Thyroid gland (tissue), 4 donors: ENCODE data around the gene GALNT9. TPM values are rescaled to one million over a fixed set of nuclear protein-coding genes. Genes with fewer than 3 reads are reported as not detected.

Experiments
- DNase-seq, 2 donors: peaks; one replicate each; pipeline ENCODE4 v3.0.0-alpha.2; 2019
- H3K27ac ChIP-seq, 3 donors: fragments of 200-600 bp; sonication (generic); 1 replicate in 2 of 3; 2 replicates in 1 of 3; pipeline ENCODE4 v1.5.1; 2016 to 2019; ENCODE audit warnings: mild to moderate bottlenecking in 1 of 3, moderate library complexity in 1 of 3
- H3K27me3 ChIP-seq: fragments of 200-600 bp; sonication (generic); one replicate; pipeline ENCODE4 v1.5.1; 2019
- H3K36me3 ChIP-seq, 2 donors: fragments of 200-600 bp; sonication (generic); one replicate each; pipeline ENCODE4 v1.5.1; 2016 to 2019
- H3K4me1 ChIP-seq, 2 donors: fragments of 200-600 bp; sonication (generic); one replicate each; pipeline ENCODE4 v1.5.1; 2017 to 2019
- H3K4me3 ChIP-seq, 3 donors: fragments of 200-600 bp; sonication (generic); replicated peaks in 1 of 3; 1 replicate in 2 of 3; 2 replicates in 1 of 3; pipeline ENCODE4 v1.5.1; 2016; ENCODE audit warnings: mild to moderate bottlenecking in 1 of 3
- H3K9me3 ChIP-seq: fragments of 200-600 bp; sonication (generic); one replicate; pipeline ENCODE4 v1.5.1; 2017
- POLR2A ChIP-seq, 2 donors: fragments of 450-650 bp; IDR thresholded peaks; one replicate each; pipeline ENCODE4 v1.6.1; 2017; ENCODE audit warnings: antibody characterized with exemption in 2 of 2, mild to moderate bottlenecking in 2 of 2, moderate library complexity in 1 of 2
- WGBS, 2 donors: methylation state at CpG; one replicate each; pipeline ENCODE4 v1.1.5; 2017; 5-methylcytosine and 5-hydroxymethylcytosine counted together
- intact Hi-C: fragments of 100-400 bp; cut with DNase I; formaldehyde crosslinking; loops from one replicate; pipeline ENCODE4 v1.15.1; 2023
- total RNA-seq, 4 donors: library from RNA; depleted of rRNA; stranded (reverse); fragments of >200 nt; gene quantifications; one replicate each; pipeline ENCODE4 v1.2.3, GENCODE V29; 2016
- TF ChIP-seq, protein P1 (sequence below), 6 experiments: fragments of 200-600 bp in 3 of 6; fragments of 450-650 bp in 3 of 6; sonication (generic) in 3 of 6; IDR thresholded peaks; one replicate each; pipeline ENCODE4 v1.5.1; 2016 to 2019; ENCODE audit warnings: antibody characterized with exemption in 6 of 6, mild to moderate bottlenecking in 2 of 6, inconsistent platforms in 1 of 6, moderate library complexity in 1 of 6

Gene GALNT9
- total RNA-seq, 4 donors from 2014 or later: 2.2 to 29.2 (median 15.9) TPM

DNA sequence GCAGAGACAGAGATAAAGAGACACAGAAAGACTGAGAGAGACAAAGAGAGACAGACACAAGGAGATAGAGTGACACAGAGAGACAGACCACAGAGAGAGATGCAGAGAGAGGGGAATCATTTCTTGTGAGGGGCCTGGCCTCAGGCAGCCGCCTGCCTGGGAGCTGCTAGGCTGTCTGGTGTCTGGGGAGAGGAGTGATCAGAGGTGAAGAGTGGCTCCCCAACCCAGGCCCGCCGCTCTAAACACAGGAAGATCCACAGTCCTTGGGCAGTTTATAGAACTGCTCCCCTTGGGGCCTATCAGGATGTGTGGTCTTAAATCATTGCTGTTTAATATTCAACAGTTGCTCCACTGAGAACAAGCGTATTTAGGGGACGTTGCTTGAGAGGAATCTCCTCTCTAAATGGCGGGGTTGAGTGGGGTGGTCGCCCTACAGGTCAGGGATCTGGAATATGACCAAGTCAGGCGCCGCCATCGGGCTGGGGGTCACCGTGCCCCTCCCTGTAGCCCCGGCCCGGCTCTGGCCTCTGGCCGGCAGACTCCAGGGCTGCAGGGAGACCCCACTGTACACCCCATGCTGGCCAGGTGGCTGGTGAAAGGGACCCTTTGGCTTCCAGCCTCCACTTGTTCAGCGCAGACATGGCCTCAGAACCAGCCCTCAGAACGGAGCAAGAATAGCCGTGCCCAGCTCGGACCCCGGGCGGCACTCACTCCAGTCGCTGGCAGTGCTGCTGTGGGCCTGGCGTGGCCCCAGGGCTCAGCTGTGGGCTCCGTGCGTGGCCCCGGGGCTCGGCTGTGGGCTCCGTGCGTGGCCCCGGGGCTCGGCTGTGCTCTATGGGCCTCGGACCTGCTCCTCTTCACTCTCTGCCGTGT, 89.4 kb downstream of the GALNT9 start:
- H3K9me3 ChIP-seq: no peaks in the 10 kb centered on the region
- H3K36me3 ChIP-seq: no peaks in the 10 kb centered on the region
- TF ChIP-seq POLR2A (IDR thresholded peaks at IDR 0.05): no peak
- TF ChIP-seq, protein P1, sequence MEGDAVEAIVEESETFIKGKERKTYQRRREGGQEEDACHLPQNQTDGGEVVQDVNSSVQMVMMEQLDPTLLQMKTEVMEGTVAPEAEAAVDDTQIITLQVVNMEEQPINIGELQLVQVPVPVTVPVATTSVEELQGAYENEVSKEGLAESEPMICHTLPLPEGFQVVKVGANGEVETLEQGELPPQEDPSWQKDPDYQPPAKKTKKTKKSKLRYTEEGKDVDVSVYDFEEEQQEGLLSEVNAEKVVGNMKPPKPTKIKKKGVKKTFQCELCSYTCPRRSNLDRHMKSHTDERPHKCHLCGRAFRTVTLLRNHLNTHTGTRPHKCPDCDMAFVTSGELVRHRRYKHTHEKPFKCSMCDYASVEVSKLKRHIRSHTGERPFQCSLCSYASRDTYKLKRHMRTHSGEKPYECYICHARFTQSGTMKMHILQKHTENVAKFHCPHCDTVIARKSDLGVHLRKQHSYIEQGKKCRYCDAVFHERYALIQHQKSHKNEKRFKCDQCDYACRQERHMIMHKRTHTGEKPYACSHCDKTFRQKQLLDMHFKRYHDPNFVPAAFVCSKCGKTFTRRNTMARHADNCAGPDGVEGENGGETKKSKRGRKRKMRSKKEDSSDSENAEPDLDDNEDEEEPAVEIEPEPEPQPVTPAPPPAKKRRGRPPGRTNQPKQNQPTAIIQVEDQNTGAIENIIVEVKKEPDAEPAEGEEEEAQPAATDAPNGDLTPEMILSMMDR (IDR thresholded peaks at IDR 0.05): no peak
- H3K4me3 ChIP-seq: no peak overlapping the region
- H3K27ac ChIP-seq: no peak overlapping the region
- H3K4me1 ChIP-seq: no peaks in the 10 kb centered on the region
- WGBS, 2 donors: 74 to 80% methylated on average over 26 to 32 of the region's 32 CpGs
- H3K27me3 ChIP-seq: no peaks in the 10 kb centered on the region
- intact Hi-C loops: no loop called here
- no peak for DNase-seq

- Histone ChIP-seq H3K27me3 (no peaks in the 10 kb centered on the region), H3K27ac (no peak overlapping the region), H3K36me3 (no peaks in the 10 kb centered on the region), H3K4me3 (no peak overlapping the region), H3K9me3 (no peaks in the 10 kb centered on the region), H3K4me1 (no peaks in the 10 kb centered on the region)
- DNase-seq: no peak
- intact Hi-C loops: no loop called here
- TF ChIP-seq, protein P1 (IDR thresholded peaks at IDR 0.05): no peak
- no peak for TF ChIP-seq POLR2A (IDR thresholded peaks at IDR 0.05)
Measured at GRCh38 chr12:132239392-132239791, 90.0 kb downstream of the GALNT9 start.

DNA sequence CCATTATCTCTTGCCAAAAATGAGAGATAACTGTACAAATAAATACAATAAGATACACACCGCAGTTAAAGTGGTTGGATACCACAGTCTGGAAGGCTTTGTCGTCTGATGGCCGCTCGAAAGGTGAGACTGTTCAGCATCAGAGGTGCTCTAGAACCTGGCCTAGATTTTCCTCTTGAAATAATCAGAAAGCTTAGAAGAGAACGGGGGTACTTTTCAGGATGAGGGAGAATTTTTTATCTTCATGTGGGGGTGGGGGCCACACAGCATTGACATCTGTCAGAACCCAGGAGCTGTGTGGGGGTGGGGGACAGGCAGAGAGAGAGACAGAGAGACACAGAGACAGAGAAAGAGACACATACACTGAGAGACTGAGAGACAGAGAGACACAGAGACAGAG, 90.5 kb downstream of the GALNT9 start:
- 63 to 82% methylated on average over 5 of the region's 5 CpGs for WGBS, 2 donors

GRCh38 chr12:132238488-132238854, 90.9 kb downstream of the GALNT9 start:
- no peak overlapping the region for H3K27ac ChIP-seq
- TF ChIP-seq, protein P1 (IDR thresholded peaks at IDR 0.05): no peak
- TF ChIP-seq POLR2A (IDR thresholded peaks at IDR 0.05): no peak
- H3K4me1 ChIP-seq: no peaks in the 10 kb centered on the region
- DNase-seq: no peak
- intact Hi-C loops: no loop called here
- no peaks in the 10 kb centered on the region for H3K27me3 ChIP-seq
- WGBS, 2 donors: 78 to 89% methylated on average over 6 to 8 of the region's 9 CpGs
- no peak overlapping the region for H3K4me3 ChIP-seq
- H3K9me3 ChIP-seq: no peaks in the 10 kb centered on the region
- no peaks in the 10 kb centered on the region for H3K36me3 ChIP-seq

More for the DNA sequence above, 90.5 kb downstream of the GALNT9 start:
- Histone ChIP-seq H3K36me3 (no peaks in the 10 kb centered on the region), H3K9me3 (no peaks in the 10 kb centered on the region), H3K4me1 (no peaks in the 10 kb centered on the region), H3K27ac (no peak overlapping the region), H3K4me3 (no peak overlapping the region), H3K27me3 (no peaks in the 10 kb centered on the region)
- TF ChIP-seq POLR2A (IDR thresholded peaks at IDR 0.05): no peak
- TF ChIP-seq, protein P1 (IDR thresholded peaks at IDR 0.05): no peak
- DNase-seq: no peak
- intact Hi-C loops: no loop called here

DNA sequence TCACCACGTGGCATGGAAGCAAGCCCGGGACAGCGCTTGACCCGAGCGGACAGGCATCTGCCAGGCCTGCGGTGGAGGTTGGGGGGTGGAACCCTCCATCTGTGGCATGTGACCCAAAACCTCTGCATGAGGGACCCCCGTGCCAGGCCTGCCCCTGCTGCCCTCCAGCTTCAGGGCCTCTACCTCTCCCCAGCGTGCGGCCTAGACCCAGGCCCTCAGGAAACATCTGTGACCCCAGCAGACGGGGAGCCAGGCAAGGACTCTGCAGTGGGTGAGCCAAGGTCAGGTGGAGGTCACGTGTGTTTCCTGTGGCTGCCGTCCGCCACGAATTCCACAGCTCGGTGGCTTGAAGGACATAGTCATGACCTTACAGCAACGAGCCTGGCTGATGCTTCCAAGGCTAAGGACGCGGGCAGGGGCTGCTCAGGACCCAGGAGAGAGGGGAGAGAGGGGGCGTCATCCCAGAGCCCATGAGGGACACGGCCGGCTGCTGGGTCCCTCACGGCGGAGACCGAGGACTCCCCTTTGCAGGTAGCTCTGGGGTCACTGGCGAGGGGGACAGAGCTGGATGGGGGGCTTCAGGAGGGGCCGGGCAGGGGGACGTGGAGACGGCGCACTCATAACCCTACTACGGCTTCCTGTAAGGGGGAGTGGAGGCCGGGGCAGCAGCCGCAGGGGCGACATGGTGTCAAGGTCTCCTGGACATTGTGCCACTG, 91.5 kb downstream of the GALNT9 start:
- Histone ChIP-seq H3K27me3 (no peaks in the 10 kb centered on the region), H3K36me3 (no peaks in the 10 kb centered on the region), H3K27ac (no peak overlapping the region), H3K9me3 (no peaks in the 10 kb centered on the region), H3K4me1 (no peaks in the 10 kb centered on the region), H3K4me3 (no peak overlapping the region)
- no peak for DNase-seq
- 70 to 87% methylated on average over 10 to 20 of the region's 33 CpGs for WGBS, 2 donors
- TF ChIP-seq, protein P1 (IDR thresholded peaks at IDR 0.05): no peak
- no peak for TF ChIP-seq POLR2A (IDR thresholded peaks at IDR 0.05)
- intact Hi-C loops: no loop called here
